Mucosa of descending colon (tissue), 3 donors: ENCODE data around the gene PI4KA. TPM values are rescaled to one million over a fixed set of nuclear protein-coding genes. Genes with fewer than 3 reads are reported as not detected.

Source experiments
- ATAC-seq: fragments of 200-7000 bp; cut with Tn5 transposase; one replicate; pipeline ENCODE4 v1.9.1; 2020; ENCODE audit warnings: mild to moderate bottlenecking, moderate library complexity
- DNase-seq, 3 donors: peaks; one replicate each; pipeline ENCODE4 v3.0.0-alpha.2; 2020
- H3K36me3 ChIP-seq: fragments of 200-600 bp; one replicate; pipeline ENCODE4 v1.8.0; 2021; ENCODE audit warnings: low read depth, mild to moderate bottlenecking
- H3K4me1 ChIP-seq: fragments of 200-600 bp; one replicate; pipeline ENCODE4 v1.8.0; 2021; ENCODE audit warnings: low read depth, mild to moderate bottlenecking
- H3K4me3 ChIP-seq: fragments of 200-600 bp; one replicate; pipeline ENCODE4 v1.8.0; 2021; ENCODE audit warnings: mild to moderate bottlenecking
- H3K9me3 ChIP-seq: fragments of 200-600 bp; one replicate; pipeline ENCODE4 v1.8.0; 2021; ENCODE audit warnings: mild to moderate bottlenecking
- CTCF ChIP-seq: fragments of 200-600 bp; IDR thresholded peaks from one replicate; pipeline ENCODE4 v1.8.0; 2022; ENCODE audit warnings: antibody characterized with exemption, mild to moderate bottlenecking
- intact Hi-C, 2 donors: fragments of 100-400 bp; cut with DNase I in 1 of 2; cut with micrococcal nuclease in 1 of 2; formaldehyde crosslinking; loops; one replicate each; pipeline versions ENCODE4 v1.11.0 to v1.11.1; 2022; cut with DNase I, micrococcal nuclease
- total RNA-seq, 3 donors: library from RNA; stranded (reverse); fragmentation: NEBNext Ultra II Directional in 2 of 3; extraction: Animal tissue kit (Norgen Biotek cat#: 25700) in 2 of 3; gene quantifications; one replicate each; pipeline versions ENCODE4 v1.2.1 to v1.2.4, GENCODE V29; 2021 to 2023
- donor health status: DM: no; HTN: no; CAD: no; lungs with moderate emphysema.
- donor health status: DM: no; HTN: no; CAD: no.
- donor health status: DM: no; HTN: yes; CAD: no.

PI4KA gene
- total RNA-seq, 3 donors from 2014 or later, result 77.7 to 130 (median 95.0) TPM

- H3K4me1 ChIP-seq, result peaks cover 26% of the 10 kb centered on the region
These were observed 8.8 kb upstream of the PI4KA start for GRCh38 chr22:20867179-20868024.

GRCh38 chr22:20866736-20867135, 8.1 kb upstream of the PI4KA start:
- Histone ChIP-seq H3K9me3 (no peaks in the 10 kb centered on the region), H3K36me3 (no peaks in the 10 kb centered on the region), H3K4me1 (peaks cover 29% of the 10 kb centered on the region), H3K4me3 (no peak overlapping the region)
- DNase-seq (no peak), ATAC-seq (no peak)
- intact Hi-C loops, result no loop called here
- TF ChIP-seq CTCF, result no peak

More at GRCh38 chr22:20867179-20868024, 8.8 kb upstream of the PI4KA start:
- peak; percentile 94 for ATAC-seq
- no peak overlapping the region for H3K4me3 ChIP-seq
- H3K36me3 ChIP-seq, result no peaks in the 10 kb centered on the region
- no peaks in the 10 kb centered on the region for H3K9me3 ChIP-seq
- no peak for TF ChIP-seq CTCF
- DNase-seq, result peak; percentile 64 to 77 (median 66)
- intact Hi-C loops, result no loop called here

- Histone ChIP-seq H3K4me1 (peaks cover 29% of the 10 kb centered on the region), H3K4me3 (no peak overlapping the region), H3K36me3 (no peaks in the 10 kb centered on the region), H3K9me3 (no peaks in the 10 kb centered on the region)
- intact Hi-C loops, result no loop called here
- peak; percentile 26 for ATAC-seq
- TF ChIP-seq CTCF, result no peak
- no peak for DNase-seq
These were observed 7.3 kb upstream of the PI4KA start for GRCh38 chr22:20865875-20866445.

- no peak for DNase-seq
- intact Hi-C loops, result no loop called here
- TF ChIP-seq CTCF, result no peak
- H3K36me3 ChIP-seq, result no peaks in the 10 kb centered on the region
- no peak for ATAC-seq
- H3K4me1 ChIP-seq, result peaks cover 29% of the 10 kb centered on the region
- no peak overlapping the region for H3K4me3 ChIP-seq
- no peaks in the 10 kb centered on the region for H3K9me3 ChIP-seq
These were observed 6.7 kb upstream of the PI4KA start for GRCh38 chr22:20865331-20865730.

GRCh38 chr22:20864186-20864908, 5.7 kb upstream of the PI4KA start:
- Histone ChIP-seq H3K4me1 (peaks cover 38% of the 10 kb centered on the region), H3K9me3 (no peaks in the 10 kb centered on the region), H3K36me3 (no peaks in the 10 kb centered on the region), H3K4me3 (no peak overlapping the region)
- no peak for TF ChIP-seq CTCF
- DNase-seq (no peak), ATAC-seq (no peak)
- intact Hi-C loops, result no loop called here
